Daoy (cell line): ENCODE data around the gene PPP2R5C. TPM values are rescaled to one million over a fixed set of nuclear protein-coding genes. Genes with fewer than 3 reads are reported as not detected.
"Not testable (repeated sequence)": the region's sequence is repeated elsewhere in the genome, so short reads cannot be mapped to it uniquely, and the experiment has no call there.

Source experiments
- DNase-seq: peaks from one replicate; pipeline ENCODE4 v3.0.0-alpha.2; 2015; ENCODE audit warnings: low read depth
- total RNA-seq: library from RNA; depleted of rRNA; stranded (reverse); fragments of >200 nt; shearing (Covaris generic); gene quantifications from 2 replicates; pipeline ENCODE4 v1.2.3, GENCODE V29; 2014

PPP2R5C gene
- total RNA-seq, 1 experiment from 2014 or later, result 138 TPM

GRCh38 chr14:101727611-101728366 lies 33.7 kb upstream of the PPP2R5C start:
- DNase-seq, result no peak

- DNase-seq, result no peak
These were observed 33.2 kb upstream of the PPP2R5C start for GRCh38 chr14:101728367-101728742.

- DNase-seq, result no peak
These were observed 32.1 kb upstream of the PPP2R5C start for GRCh38 chr14:101729382-101729781.

- DNase-seq, result not testable (repeated sequence)
These were observed 31.4 kb upstream of the PPP2R5C start for GRCh38 chr14:101730157-101730556.

GRCh38 chr14:101730626-101731186 lies 30.8 kb upstream of the PPP2R5C start:
- DNase-seq, result no peak

- peak; percentile 94 for DNase-seq
These were observed 30.1 kb upstream of the PPP2R5C start for GRCh38 chr14:101731187-101732080.

- no peak for DNase-seq
These were observed 29.4 kb upstream of the PPP2R5C start for GRCh38 chr14:101732118-101732517.

- peak; percentile 75 for DNase-seq
These were observed 28.3 kb upstream of the PPP2R5C start for GRCh38 chr14:101733211-101733610.

GRCh38 chr14:101734246-101734847 lies 27.2 kb upstream of the PPP2R5C start:
- no peak for DNase-seq

GRCh38 chr14:101735453-101735852 lies 26.1 kb upstream of the PPP2R5C start:
- no peak for DNase-seq

- no peak for DNase-seq
These were observed 25.4 kb upstream of the PPP2R5C start for GRCh38 chr14:101736071-101736470.

- no peak for DNase-seq
These were observed 24.9 kb upstream of the PPP2R5C start for GRCh38 chr14:101736585-101736984.

GRCh38 chr14:101737414-101738339 lies 23.8 kb upstream of the PPP2R5C start:
- no peak for DNase-seq

GRCh38 chr14:101738703-101739320 lies 22.7 kb upstream of the PPP2R5C start:
- DNase-seq, result no peak

GRCh38 chr14:101739446-101740141 lies 21.9 kb upstream of the PPP2R5C start:
- DNase-seq, result no peak

- no peak for DNase-seq
These were observed 20.5 kb upstream of the PPP2R5C start for GRCh38 chr14:101740981-101741380.

- DNase-seq, result no peak
These were observed 17.8 kb upstream of the PPP2R5C start for GRCh38 chr14:101743701-101744100.

- not testable (repeated sequence) for DNase-seq
These were observed 17.1 kb upstream of the PPP2R5C start for GRCh38 chr14:101744382-101744781.

- DNase-seq, result not testable (repeated sequence)
These were observed 11.8 kb upstream of the PPP2R5C start for GRCh38 chr14:101749756-101750155.

- no peak for DNase-seq
These were observed 6.6 kb upstream of the PPP2R5C start for GRCh38 chr14:101754893-101755292.
